Aorta (tissue), 5 donors: ENCODE results near the gene STK32A. TPM values are rescaled to one million over a fixed set of nuclear protein-coding genes. Genes with fewer than 3 reads are reported as not detected.
A peak's percentile ranks its signal among the peaks of the same experiment; 100 is the strongest.

Source experiments
- ATAC-seq: fragments of 200-7000 bp; cut with Tn5 transposase; one replicate; pipeline ENCODE4 v1.9.1; 2022; ENCODE audit warnings: moderate library complexity; ENCODE audit not compliant: low FRiP score
- DNase-seq, 2 donors: peaks; one replicate each; pipeline ENCODE4 v3.0.0-alpha.2; 2020
- H3K27ac ChIP-seq, 2 donors: one replicate each; pipeline ENCODE4 v1.5.1; 2013; ENCODE audit warnings: low read length in 2 of 2, mild to moderate bottlenecking in 2 of 2, moderate library complexity in 2 of 2, control low read depth in 1 of 2, inconsistent platforms in 1 of 2, low read depth in 1 of 2
- H3K27me3 ChIP-seq, 2 donors: one replicate each; pipeline ENCODE4 v1.6.1; 2013; ENCODE audit warnings: control low read depth in 1 of 2, low read length in 1 of 2, mild to moderate bottlenecking in 1 of 2, moderate library complexity in 1 of 2; ENCODE audit not compliant: insufficient read depth in 2 of 2, control insufficient read depth in 1 of 2
- H3K36me3 ChIP-seq, 2 donors: one replicate each; pipeline ENCODE4 v1.6.1; 2013; ENCODE audit warnings: control low read depth in 1 of 2, low read length in 1 of 2, mild to moderate bottlenecking in 1 of 2; ENCODE audit not compliant: insufficient read depth in 2 of 2, control insufficient read depth in 1 of 2
- H3K4me1 ChIP-seq, 2 donors: one replicate each; pipeline ENCODE4 v1.6.1; 2013; ENCODE audit warnings: low read length in 2 of 2, control low read depth in 1 of 2, mild to moderate bottlenecking in 1 of 2, moderate library complexity in 1 of 2; ENCODE audit not compliant: insufficient read depth in 2 of 2, control insufficient read depth in 1 of 2
- H3K4me3 ChIP-seq, 2 donors: one replicate each; pipeline ENCODE4 v1.5.1; 2013; ENCODE audit warnings: low read length in 2 of 2, control low read depth in 1 of 2, mild to moderate bottlenecking in 1 of 2
- H3K9me3 ChIP-seq: one replicate; pipeline ENCODE4 v1.6.1; 2013; ENCODE audit warnings: mild to moderate bottlenecking, low read length; ENCODE audit not compliant: control insufficient read depth
- WGBS, 2 donors: extraction: QIAGEN DNeasy Blood & Tissue Kit; methylation state at CpG; one replicate each; pipeline ENCODE4 v1.1.7; 2013; 5-methylcytosine and 5-hydroxymethylcytosine counted together
- intact Hi-C, 2 donors: fragments of 100-400 bp; cut with DNase I; formaldehyde crosslinking; loops; one replicate each; pipeline versions ENCODE4 v1.14.2 to v1.15.0; 2022
- polyA plus RNA-seq, 2 donors: library from polyadenylated mRNA; stranded (reverse); fragments of 200-250 nt; gene quantifications; one replicate each; pipeline ENCODE4 v1.2.3, GENCODE V29; 2013
- total RNA-seq, 2 donors: library from RNA; stranded (reverse); fragmentation: NEBNext Ultra II Directional; extraction: Animal tissue kit (Norgen Biotek cat#: 25700); gene quantifications; one replicate each; pipeline ENCODE4 v1.2.1, GENCODE V29; 2021
- donor health status: healthy with polysubstance abuse.
- donor health status: Bipolar disorder and iron deficiency.
- donor health status: DM: no; HTN: no; CAD: no.
- donor health status: DM: no; HTN: no; CAD: no.
- donor health status: DM: yes; HTN: yes; CAD: no.

STK32A gene
- total and polyA plus RNA-seq, 4 donors = 3.4 to 14.5 (median 5.5) TPM

DNA sequence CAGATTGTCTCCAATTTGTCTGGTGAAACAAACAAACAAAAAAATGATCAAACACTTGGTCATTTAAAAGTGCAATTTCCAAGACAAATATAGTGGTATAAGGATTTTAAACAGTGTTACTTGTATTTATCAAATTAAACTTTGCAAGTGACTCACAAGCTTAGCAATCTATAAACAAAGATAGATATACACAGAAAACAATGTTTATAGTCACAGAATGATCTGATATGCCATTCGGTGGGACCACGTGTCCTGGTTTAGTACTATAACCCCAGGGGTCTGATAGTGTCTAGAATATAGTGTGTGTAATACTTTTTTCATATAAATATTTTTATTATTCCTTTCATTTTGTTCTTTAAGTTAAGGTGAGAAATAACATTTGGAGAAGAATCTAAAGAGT lies 183.8 kb downstream of the STK32A start:
- intact Hi-C loops = loop anchor here in 1 of 2 donors (5.0 kb wide), 1 partner anchor 34 kb away; no protein-coding TSS in a partner anchor
- H3K27me3 ChIP-seq = no peaks in the 10 kb centered on the region
- ATAC-seq = no peak
- DNase-seq = no peak
- H3K4me3 ChIP-seq = no peak overlapping the region
- peak overlapping the region in 1 of 2 donors; percentile 91 for H3K27ac ChIP-seq
- no peaks in the 10 kb centered on the region for H3K9me3 ChIP-seq
- H3K4me1 ChIP-seq = peaks cover 0 to 14% of the 10 kb centered on the region in 2 donors
- H3K36me3 ChIP-seq = peaks cover 0 to 1% of the 10 kb centered on the region in 2 donors
- WGBS, 2 donors = 90% methylated on average over 2 of the region's 2 CpGs

DNA sequence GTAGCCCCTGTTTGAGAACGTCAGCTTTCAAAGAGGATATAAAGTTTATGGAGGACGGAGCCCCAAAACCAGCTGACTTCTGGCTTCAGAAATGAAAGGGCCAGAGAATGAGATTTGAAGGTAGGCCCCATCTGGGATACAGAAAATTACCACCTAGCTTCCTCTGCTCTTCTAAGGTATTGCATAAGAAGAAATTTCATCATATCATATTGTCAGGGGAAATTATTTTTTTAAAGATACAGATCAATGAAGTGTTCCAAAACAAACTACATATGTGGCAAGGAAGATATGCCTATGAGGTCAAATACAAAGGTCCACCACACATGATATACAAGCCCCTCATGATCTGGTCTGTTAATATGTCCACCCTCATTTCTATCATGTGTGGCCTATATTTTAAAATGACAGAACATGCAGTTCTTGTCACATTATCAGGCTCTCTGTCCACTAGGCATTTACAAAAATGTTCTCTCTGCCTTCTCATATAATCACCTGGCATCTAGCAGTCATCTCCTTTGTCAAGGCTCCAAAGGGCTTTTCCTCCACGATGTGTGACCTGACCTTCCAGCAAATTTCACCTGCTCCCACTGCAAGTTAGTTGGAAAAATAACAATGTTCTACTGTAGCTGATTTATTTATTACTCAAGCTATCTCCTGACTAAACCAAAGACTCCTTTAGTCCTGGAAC lies 192.0 kb downstream of the STK32A start:
- Histone ChIP-seq H3K9me3 (no peaks in the 10 kb centered on the region), H3K36me3 (peaks cover 0 to 1% of the 10 kb centered on the region in 2 donors), H3K4me1 (peaks cover 2 to 12% of the 10 kb centered on the region in 2 donors), H3K4me3 (no peak overlapping the region), H3K27me3 (no peaks in the 10 kb centered on the region), H3K27ac (no peak overlapping the region)
- intact Hi-C loops = no loop called here
- no peak for ATAC-seq
- 71 to 74% methylated on average over 3 of the region's 3 CpGs for WGBS, 2 donors
- no peak for DNase-seq

DNA sequence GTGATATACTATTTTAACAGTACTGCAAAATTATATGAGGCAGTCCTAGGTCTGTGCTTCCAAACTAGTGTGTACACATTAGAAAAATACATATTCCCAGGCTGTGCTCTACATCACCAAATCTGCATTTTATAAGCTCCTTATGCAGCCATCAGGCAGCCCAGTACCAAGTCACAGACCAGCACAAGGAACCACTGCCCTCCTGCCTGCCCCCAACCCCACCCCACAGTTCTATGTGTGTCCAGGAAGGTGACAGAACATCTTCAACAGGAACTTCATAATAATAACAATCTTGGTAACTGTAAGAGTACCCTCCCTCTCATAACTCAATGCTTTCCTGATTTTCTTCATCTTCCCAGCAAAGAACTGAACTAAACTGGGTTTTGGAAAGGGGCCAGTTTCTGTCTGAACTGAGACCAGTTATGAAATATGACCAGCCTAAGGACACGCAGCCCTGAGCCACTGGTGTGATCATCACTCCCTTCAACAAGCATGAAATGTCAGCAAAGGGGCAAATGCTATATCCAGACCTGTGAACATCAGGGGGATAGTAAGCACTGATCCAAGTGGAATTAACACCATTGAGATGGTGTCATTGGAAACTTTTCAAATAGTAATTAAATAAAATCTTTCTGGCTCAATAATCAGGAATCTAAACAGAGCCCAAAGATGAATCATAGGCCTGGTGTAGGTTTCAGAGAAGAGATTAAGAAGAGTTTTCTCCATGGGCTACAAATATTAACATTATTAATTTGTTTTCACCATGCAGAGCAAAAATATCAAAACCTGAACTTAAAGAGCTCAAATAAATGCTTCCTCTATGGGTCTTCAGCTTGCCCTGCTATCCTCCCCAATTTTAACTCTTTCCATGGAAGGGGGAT lies 192.9 kb downstream of the STK32A start:
- Histone ChIP-seq H3K27ac (peak overlapping the region; percentile 14 to 83), H3K4me3 (no peak overlapping the region), H3K4me1 (peaks cover 3 to 17% of the 10 kb centered on the region in 2 donors), H3K36me3 (peaks cover 0 to 1% of the 10 kb centered on the region in 2 donors), H3K27me3 (no peaks in the 10 kb centered on the region), H3K9me3 (no peaks in the 10 kb centered on the region)
- intact Hi-C loops = no loop called here
- peak in 1 of 2 donors; percentile 62 for DNase-seq
- ATAC-seq = peak; percentile 76
- 3 to 4% methylated on average over 1 of the region's 1 CpG for WGBS, 2 donors

DNA sequence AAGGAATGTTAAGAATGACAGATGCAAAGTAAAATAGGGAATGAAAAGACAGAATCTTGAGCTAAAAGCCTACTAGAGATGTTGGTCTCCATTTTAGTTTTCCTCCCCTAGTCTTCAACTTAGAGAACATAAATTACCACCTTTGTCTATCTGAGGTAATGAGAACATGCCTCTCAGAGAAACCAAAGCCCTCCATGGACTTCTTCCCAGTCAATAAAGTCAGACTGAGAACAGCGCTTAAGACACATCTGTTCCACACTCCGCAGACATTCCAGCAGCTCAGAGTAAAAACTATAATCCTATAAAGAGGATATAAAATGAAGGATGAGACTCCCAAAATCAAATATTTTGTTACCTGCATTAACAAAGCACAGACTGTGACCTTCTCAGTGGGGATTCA lies 195.8 kb downstream of the STK32A start:
- intact Hi-C loops = no loop called here
- peaks cover 0 to 1% of the 10 kb centered on the region in 2 donors for H3K36me3 ChIP-seq
- H3K9me3 ChIP-seq = no peaks in the 10 kb centered on the region
- H3K27ac ChIP-seq = peak overlapping the region in 1 of 2 donors; percentile 20
- ATAC-seq (no peak), DNase-seq (no peak)
- no peak overlapping the region for H3K4me3 ChIP-seq
- 72 to 94% methylated on average over 2 of the region's 2 CpGs for WGBS, 2 donors
- H3K27me3 ChIP-seq = no peaks in the 10 kb centered on the region
- H3K4me1 ChIP-seq = peaks cover 3 to 17% of the 10 kb centered on the region in 2 donors

DNA sequence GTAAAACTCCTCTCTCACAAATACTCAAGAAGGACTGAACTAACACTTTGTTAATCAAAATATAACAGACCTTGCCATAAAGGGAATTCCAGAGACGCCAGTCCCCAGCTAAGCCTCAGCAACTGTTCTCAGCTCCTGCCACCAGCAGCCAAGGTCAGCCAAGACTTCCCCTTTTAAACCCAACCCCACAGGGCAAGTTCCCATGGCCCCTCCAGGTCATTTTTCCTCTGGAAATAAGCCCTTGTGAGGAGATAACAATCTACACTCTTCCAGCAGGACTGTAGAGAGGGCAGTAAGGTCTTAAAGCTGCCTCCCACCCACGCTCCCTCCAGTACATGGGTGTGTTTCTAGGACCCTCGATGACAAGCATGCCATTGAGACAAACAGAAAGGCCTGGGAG lies 196.8 kb downstream of the STK32A start:
- intact Hi-C loops = no loop called here
- DNase-seq (no peak), ATAC-seq (no peak)
- Histone ChIP-seq H3K4me3 (no peak overlapping the region), H3K9me3 (no peaks in the 10 kb centered on the region), H3K4me1 (peaks cover 6 to 15% of the 10 kb centered on the region in 2 donors), H3K27ac (peak overlapping the region in 1 of 2 donors; percentile 55), H3K27me3 (no peaks in the 10 kb centered on the region), H3K36me3 (peaks cover 0 to 1% of the 10 kb centered on the region in 2 donors)
- WGBS, 2 donors = 40 to 42% methylated on average over 3 of the region's 3 CpGs

DNA sequence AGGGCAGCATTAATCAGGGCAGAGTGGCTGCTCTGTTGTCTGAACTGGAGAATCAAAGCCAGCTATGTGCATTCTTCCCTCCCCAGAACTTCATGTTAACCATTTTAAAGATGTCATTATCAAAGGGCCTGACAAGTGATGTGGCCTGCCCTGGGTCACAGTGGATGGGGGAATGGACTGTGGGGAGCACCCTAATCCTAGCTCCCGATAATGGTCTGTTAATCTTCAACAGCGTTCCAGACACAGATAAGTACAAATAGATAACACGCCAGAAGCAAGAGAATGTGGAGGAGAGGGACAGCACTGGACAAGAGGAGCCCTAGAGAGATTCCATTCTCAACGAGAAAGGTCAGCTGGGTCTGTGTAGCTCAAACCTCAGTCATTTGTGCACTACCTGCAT lies 197.5 kb downstream of the STK32A start:
- H3K27ac ChIP-seq = peak overlapping the region in 1 of 2 donors; percentile 55
- no peaks in the 10 kb centered on the region for H3K27me3 ChIP-seq
- no peaks in the 10 kb centered on the region for H3K9me3 ChIP-seq
- WGBS, 2 donors = 22 to 34% methylated on average over 4 of the region's 4 CpGs
- DNase-seq = no peak
- peaks cover 6 to 18% of the 10 kb centered on the region in 2 donors for H3K4me1 ChIP-seq
- no peak overlapping the region for H3K4me3 ChIP-seq
- intact Hi-C loops = no loop called here
- ATAC-seq = no peak
- H3K36me3 ChIP-seq = peaks cover 0 to 1% of the 10 kb centered on the region in 2 donors

DNA sequence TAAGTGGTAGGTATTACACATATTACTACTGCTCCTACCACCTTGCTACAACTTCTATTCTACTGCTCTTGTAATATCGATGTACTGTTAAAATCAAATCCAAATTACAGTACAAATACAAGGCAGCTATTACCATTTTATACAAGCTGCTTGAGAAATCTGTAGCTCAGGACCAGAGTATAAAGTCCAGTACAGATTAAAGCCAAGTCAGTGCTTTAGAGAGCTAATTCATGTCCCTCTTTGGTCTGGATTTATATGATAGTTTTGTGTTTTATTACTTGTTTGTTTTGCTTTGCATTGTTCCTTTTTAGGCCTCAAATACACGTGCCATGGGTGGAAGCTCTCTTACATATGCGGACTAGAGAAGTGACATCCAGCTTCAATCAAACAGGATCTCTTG lies 199.2 kb downstream of the STK32A start:
- intact Hi-C loops = no loop called here
- 84 to 89% methylated on average over 3 of the region's 3 CpGs for WGBS, 2 donors
- Histone ChIP-seq H3K9me3 (no peaks in the 10 kb centered on the region), H3K36me3 (peaks cover 0 to under 1% of the 10 kb centered on the region in 2 donors), H3K27me3 (no peaks in the 10 kb centered on the region), H3K27ac (no peak overlapping the region), H3K4me1 (peaks cover 5 to 18% of the 10 kb centered on the region in 2 donors), H3K4me3 (no peak overlapping the region)
- DNase-seq = no peak
- ATAC-seq = no peak

DNA sequence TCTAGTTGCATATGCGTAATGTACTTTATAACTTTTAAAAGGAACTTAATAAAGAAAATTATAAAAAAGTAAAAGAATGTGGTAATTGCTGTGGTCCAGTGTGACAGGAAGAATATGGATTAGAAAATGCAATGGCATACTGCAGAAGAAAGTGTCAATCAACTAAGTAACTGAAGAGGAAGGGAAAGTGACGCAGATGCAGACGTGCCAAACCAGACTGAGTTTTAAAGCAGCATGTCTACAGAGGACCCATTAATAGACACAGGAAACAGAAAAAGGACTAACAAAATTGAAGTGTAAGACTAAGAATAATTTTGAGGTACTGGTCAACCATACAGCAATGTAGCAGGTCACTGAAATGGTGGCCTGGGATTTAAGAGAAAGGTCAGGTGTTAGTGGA lies 201.8 kb downstream of the STK32A start:
- Histone ChIP-seq H3K4me3 (no peak overlapping the region), H3K9me3 (no peaks in the 10 kb centered on the region), H3K36me3 (no peaks in the 10 kb centered on the region), H3K27me3 (no peaks in the 10 kb centered on the region), H3K4me1 (peaks cover 4 to 19% of the 10 kb centered on the region in 2 donors), H3K27ac (no peak overlapping the region)
- DNase-seq (no peak), ATAC-seq (no peak)
- 58 to 62% methylated on average over 3 of the region's 3 CpGs for WGBS, 2 donors
- intact Hi-C loops = no loop called here
